AG20443 (cell line): ENCODE measurements around the gene PANK4.
"Not testable (repeated sequence)": the region's sequence is repeated elsewhere in the genome, so short reads cannot be mapped to it uniquely, and the experiment has no call there.

Experiments used
- DNase-seq: peaks from one replicate; pipeline ENCODE4 v3.0.0; 2012; ENCODE audit warnings: low spot score, mixed read lengths

The PANK4 gene

GRCh38 chr1:2525920-2526823, at the start of gene PANK4:
Gene PANK4, minus strand, starts transcription at chr1:2526596. Its CDS starts 9 bp downstream, at chr1:2526587.
- peak; percentile 96 for DNase-seq

GRCh38 chr1:2574350-2574749, 48.0 kb upstream of the PANK4 start:
- no peak for DNase-seq

GRCh38 chr1:2573250-2573920, 47.0 kb upstream of the PANK4 start:
- DNase-seq: no peak

GRCh38 chr1:2571348-2571747, 45.0 kb upstream of the PANK4 start:
- DNase-seq: no peak

- no peak for DNase-seq
These were observed 43.9 kb upstream of the PANK4 start for GRCh38 chr1:2570332-2570731.

- not testable (repeated sequence) for DNase-seq
These were observed 43.3 kb upstream of the PANK4 start for GRCh38 chr1:2569703-2570102.

- DNase-seq: no peak
These were observed 42.7 kb upstream of the PANK4 start for GRCh38 chr1:2569060-2569459.

- not testable (repeated sequence) for DNase-seq
These were observed 41.9 kb upstream of the PANK4 start for GRCh38 chr1:2568187-2568816.

GRCh38 chr1:2567083-2567679, 40.8 kb upstream of the PANK4 start:
- DNase-seq: no peak

- no peak for DNase-seq
These were observed 40.0 kb upstream of the PANK4 start for GRCh38 chr1:2566101-2567045.

GRCh38 chr1:2564815-2565374, 38.5 kb upstream of the PANK4 start:
- no peak for DNase-seq

- DNase-seq: no peak
These were observed 37.8 kb upstream of the PANK4 start for GRCh38 chr1:2564006-2564814.

- no peak for DNase-seq
These were observed 36.8 kb upstream of the PANK4 start for GRCh38 chr1:2563205-2563604.

- DNase-seq: no peak
These were observed 35.8 kb upstream of the PANK4 start for GRCh38 chr1:2561898-2562895.

- DNase-seq: no peak
These were observed 35.0 kb upstream of the PANK4 start for GRCh38 chr1:2561446-2561845.

- DNase-seq: no peak
These were observed 34.1 kb upstream of the PANK4 start for GRCh38 chr1:2560299-2561073.

- no peak for DNase-seq
These were observed 33.3 kb upstream of the PANK4 start for GRCh38 chr1:2559509-2560298.
